WTC11 (cell line): ENCODE results near the gene PDE5A. TPM values are rescaled to one million over a fixed set of nuclear protein-coding genes. Genes with fewer than 3 reads are reported as not detected.

ENCODE experiments used
- ATAC-seq: fragments of 200-7000 bp; cut with Tn5 transposase; 2 replicates; pipeline ENCODE4 v1.10.0; 2021; ENCODE audit warnings: mild to moderate bottlenecking, moderate library complexity
- CTCF ChIA-PET: fragments of 300-600 bp; sonication (Branson Sonifier 250); formaldehyde crosslinking; loops from one replicate; lab custom pipeline; 2021; ENCODE audit warnings: antibody characterized with exemption; lab: Charles Lee
- POLR2A ChIA-PET: fragments of 350-600 bp; sonication (Branson Sonifier 250); formaldehyde crosslinking; loops from one replicate; lab custom pipeline; 2021; ENCODE audit warnings: antibody characterized with exemption; lab: Charles Lee
- DNase-seq: peaks from one replicate; pipeline ENCODE4 v3.0.0; 2021; ENCODE audit warnings: low spot score
- H3K27ac Mint-ChIP-seq: 2 replicates; pipeline ENCODE4 v1.8.0; 2021; ENCODE audit warnings: mixed read lengths
- H3K27me3 Mint-ChIP-seq: 2 replicates; pipeline ENCODE4 v1.8.0; 2021; ENCODE audit warnings: low read depth, mild to moderate bottlenecking, moderate library complexity, mixed read lengths
- H3K36me3 Mint-ChIP-seq: 2 replicates; pipeline ENCODE4 v1.8.0; 2021; ENCODE audit warnings: mixed read lengths
- H3K4me1 Mint-ChIP-seq: 2 replicates; pipeline ENCODE4 v1.8.0; 2022; ENCODE audit warnings: mixed read lengths
- H3K4me3 Mint-ChIP-seq: 2 replicates; pipeline ENCODE4 v1.8.0; 2021; ENCODE audit warnings: mild to moderate bottlenecking, moderate library complexity, mixed read lengths
- H3K9me3 Mint-ChIP-seq: 2 replicates; pipeline ENCODE4 v1.8.0; 2021; ENCODE audit warnings: mixed read lengths
- CBFB ChIP-seq: sonication (generic); formaldehyde crosslinking; IDR thresholded peaks from 2 replicates; pipeline ENCODE4 v1.8.1; 2022; ENCODE audit warnings: mild to moderate bottlenecking, low read depth, missing genetic modification reagents
- CREB1 ChIP-seq: sonication (generic); formaldehyde crosslinking; IDR thresholded peaks from 2 replicates; pipeline ENCODE4 v1.8.0; 2023; ENCODE audit warnings: mild to moderate bottlenecking, missing genetic modification reagents
- E2F5 ChIP-seq: sonication (generic); formaldehyde crosslinking; IDR thresholded peaks from 2 replicates; pipeline ENCODE4 v1.8.1; 2022; ENCODE audit warnings: mild to moderate bottlenecking, moderate library complexity, missing genetic modification reagents
- ETV6 ChIP-seq: sonication (generic); formaldehyde crosslinking; IDR thresholded peaks from 2 replicates; pipeline ENCODE4 v1.8.1; 2022; ENCODE audit warnings: mild to moderate bottlenecking, missing genetic modification reagents
- FOXP1 ChIP-seq: sonication (generic); formaldehyde crosslinking; IDR thresholded peaks from 2 replicates; pipeline ENCODE4 v1.8.0; 2022; ENCODE audit warnings: missing genetic modification reagents, mild to moderate bottlenecking, moderate library complexity, borderline replicate concordance
- GTF2I ChIP-seq: fragments of 250-450 bp; sonication (Bioruptor Pico); conservative IDR thresholded peaks from 2 replicates; pipeline ENCODE4 v1.4.0; 2021; ENCODE audit warnings: mild to moderate bottlenecking
- IRF1 ChIP-seq: sonication (generic); formaldehyde crosslinking; IDR thresholded peaks from 2 replicates; pipeline ENCODE4 v1.8.0; 2023; ENCODE audit warnings: missing genetic modification reagents
- JAZF1 ChIP-seq: fragments of 250-450 bp; sonication (Bioruptor Pico); IDR thresholded peaks from 2 replicates; pipeline ENCODE4 v1.9.0; 2021; ENCODE audit warnings: moderate library complexity, mild to moderate bottlenecking, inconsistent platforms
- MLX ChIP-seq: sonication (generic); formaldehyde crosslinking; IDR thresholded peaks from 2 replicates; pipeline ENCODE4 v1.8.1; 2023; ENCODE audit warnings: mild to moderate bottlenecking, missing genetic modification reagents, moderate library complexity
- NFE2L1 ChIP-seq: sonication (generic); formaldehyde crosslinking; IDR thresholded peaks from 2 replicates; pipeline ENCODE4 v1.8.1; 2023; ENCODE audit warnings: missing genetic modification reagents
- OVOL2 ChIP-seq: fragments of 250-450 bp; sonication (Bioruptor Pico); IDR thresholded peaks from 2 replicates; pipeline ENCODE4 v1.9.0; 2021; ENCODE audit warnings: mild to moderate bottlenecking, borderline replicate concordance
- RORB ChIP-seq: fragments of 250-450 bp; sonication (Bioruptor Pico); IDR thresholded peaks from 2 replicates; pipeline ENCODE4 v1.9.0; 2021; ENCODE audit warnings: mild to moderate bottlenecking
- ZNF263 ChIP-seq: sonication (generic); formaldehyde crosslinking; IDR thresholded peaks from 2 replicates; pipeline ENCODE4 v1.8.1; 2022; ENCODE audit warnings: low read depth, mild to moderate bottlenecking, moderate library complexity, missing genetic modification reagents
- ZNF512 ChIP-seq: sonication (generic); formaldehyde crosslinking; IDR thresholded peaks from 2 replicates; pipeline ENCODE4 v1.8.1; 2022; ENCODE audit warnings: missing genetic modification reagents, borderline replicate concordance
- total RNA-seq: library from RNA; stranded (reverse); gene quantifications from 3 replicates; pipeline ENCODE4 v1.2.3, GENCODE V29; 2021
- TF ChIP-seq, protein P1 (sequence below): sonication (generic); formaldehyde crosslinking; IDR thresholded peaks from 2 replicates; pipeline ENCODE4 v1.8.0; 2022; ENCODE audit warnings: mild to moderate bottlenecking, missing genetic modification reagents
- TF ChIP-seq, protein P2 (sequence below): fragments of 250-450 bp; sonication (Bioruptor Pico); IDR thresholded peaks from 2 replicates; pipeline ENCODE4 v1.9.0; 2021; ENCODE audit warnings: mild to moderate bottlenecking
- TF ChIP-seq, protein P3 (sequence below): sonication (generic); formaldehyde crosslinking; IDR thresholded peaks from 2 replicates; pipeline ENCODE4 v1.8.1; 2022; ENCODE audit warnings: mild to moderate bottlenecking, missing genetic modification reagents, moderate library complexity, borderline replicate concordance

The PDE5A gene
- total RNA-seq, 1 experiment from 2014 or later, result 25.6 TPM

- no peak for TF ChIP-seq ZNF512
- no peak for TF ChIP-seq E2F5 (CRISPR knock-in tag)
- TF ChIP-seq CBFB (CRISPR knock-in tag), result no peak
- TF ChIP-seq, protein P1, sequence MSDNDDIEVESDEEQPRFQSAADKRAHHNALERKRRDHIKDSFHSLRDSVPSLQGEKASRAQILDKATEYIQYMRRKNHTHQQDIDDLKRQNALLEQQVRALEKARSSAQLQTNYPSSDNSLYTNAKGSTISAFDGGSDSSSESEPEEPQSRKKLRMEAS (CRISPR knock-in tag), result no peak
- no peak for TF ChIP-seq MLX (CRISPR knock-in tag)
- no peak for TF ChIP-seq NFE2L1
- TF ChIP-seq OVOL2 (CRISPR knock-in tag), result no peak
These were observed 14.9 kb upstream of the PDE5A start (continued) for GRCh38 chr4:119643306-119644042.

- no peak overlapping the region for H3K27ac Mint-ChIP-seq
- H3K27me3 Mint-ChIP-seq, result no peaks in the 10 kb centered on the region
- ChIA-PET CTCF (interaction anchor here (0.6 to 1.1 kb wide), 3 partner anchors 13 to 15 kb away, joined by 3 to 9 read pairs (median 5); partner anchors contain the start of gene PDE5A), POLR2A (no interaction called here)
- no peak overlapping the region for H3K4me3 Mint-ChIP-seq
- no peak for TF ChIP-seq RORB (CRISPR knock-in tag)
- no peak for TF ChIP-seq ZNF263
- no peak for TF ChIP-seq GTF2I (CRISPR knock-in tag)
- TF ChIP-seq, protein P2, sequence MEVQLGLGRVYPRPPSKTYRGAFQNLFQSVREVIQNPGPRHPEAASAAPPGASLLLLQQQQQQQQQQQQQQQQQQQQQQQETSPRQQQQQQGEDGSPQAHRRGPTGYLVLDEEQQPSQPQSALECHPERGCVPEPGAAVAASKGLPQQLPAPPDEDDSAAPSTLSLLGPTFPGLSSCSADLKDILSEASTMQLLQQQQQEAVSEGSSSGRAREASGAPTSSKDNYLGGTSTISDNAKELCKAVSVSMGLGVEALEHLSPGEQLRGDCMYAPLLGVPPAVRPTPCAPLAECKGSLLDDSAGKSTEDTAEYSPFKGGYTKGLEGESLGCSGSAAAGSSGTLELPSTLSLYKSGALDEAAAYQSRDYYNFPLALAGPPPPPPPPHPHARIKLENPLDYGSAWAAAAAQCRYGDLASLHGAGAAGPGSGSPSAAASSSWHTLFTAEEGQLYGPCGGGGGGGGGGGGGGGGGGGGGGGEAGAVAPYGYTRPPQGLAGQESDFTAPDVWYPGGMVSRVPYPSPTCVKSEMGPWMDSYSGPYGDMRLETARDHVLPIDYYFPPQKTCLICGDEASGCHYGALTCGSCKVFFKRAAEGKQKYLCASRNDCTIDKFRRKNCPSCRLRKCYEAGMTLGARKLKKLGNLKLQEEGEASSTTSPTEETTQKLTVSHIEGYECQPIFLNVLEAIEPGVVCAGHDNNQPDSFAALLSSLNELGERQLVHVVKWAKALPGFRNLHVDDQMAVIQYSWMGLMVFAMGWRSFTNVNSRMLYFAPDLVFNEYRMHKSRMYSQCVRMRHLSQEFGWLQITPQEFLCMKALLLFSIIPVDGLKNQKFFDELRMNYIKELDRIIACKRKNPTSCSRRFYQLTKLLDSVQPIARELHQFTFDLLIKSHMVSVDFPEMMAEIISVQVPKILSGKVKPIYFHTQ, result no peak
- TF ChIP-seq MLX (CRISPR knock-in tag), result no peak
- TF ChIP-seq CREB1 (CRISPR knock-in tag), result no peak
- TF ChIP-seq IRF1 (CRISPR knock-in tag), result no peak
- TF ChIP-seq FOXP1 (CRISPR knock-in tag), result no peak
- no peak for TF ChIP-seq ETV6 (CRISPR knock-in tag)
- TF ChIP-seq, protein P3, sequence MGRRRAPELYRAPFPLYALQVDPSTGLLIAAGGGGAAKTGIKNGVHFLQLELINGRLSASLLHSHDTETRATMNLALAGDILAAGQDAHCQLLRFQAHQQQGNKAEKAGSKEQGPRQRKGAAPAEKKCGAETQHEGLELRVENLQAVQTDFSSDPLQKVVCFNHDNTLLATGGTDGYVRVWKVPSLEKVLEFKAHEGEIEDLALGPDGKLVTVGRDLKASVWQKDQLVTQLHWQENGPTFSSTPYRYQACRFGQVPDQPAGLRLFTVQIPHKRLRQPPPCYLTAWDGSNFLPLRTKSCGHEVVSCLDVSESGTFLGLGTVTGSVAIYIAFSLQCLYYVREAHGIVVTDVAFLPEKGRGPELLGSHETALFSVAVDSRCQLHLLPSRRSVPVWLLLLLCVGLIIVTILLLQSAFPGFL (CRISPR knock-in tag), result no peak
- TF ChIP-seq JAZF1 (CRISPR knock-in tag), result no peak
- DNase-seq, result no peak
- H3K4me1 Mint-ChIP-seq, result no peaks in the 10 kb centered on the region; the same call in 1 of the 2 replicates
- ATAC-seq, result no peak
- no peaks in the 10 kb centered on the region for H3K36me3 Mint-ChIP-seq
- H3K9me3 Mint-ChIP-seq, result peaks cover 10% of the 10 kb centered on the region
These were observed 13.2 kb upstream of the PDE5A start for GRCh38 chr4:119641765-119642164.
